Neural cell (in vitro differentiated cells): ENCODE measurements around the gene TFEB.

Experiments used
- TF ChIP-seq, protein P1 (sequence below): fragments of 450-650 bp; IDR thresholded peaks from 2 replicates; pipeline ENCODE4 v1.5.1; 2014; ENCODE audit warnings: antibody characterized with exemption, mild to moderate bottlenecking, moderate library complexity; ENCODE audit not compliant: poor library complexity, severe bottlenecking
- TF ChIP-seq, protein P2 (sequence below): IDR thresholded peaks from 2 replicates; pipeline ENCODE4 v1.6.1; 2012; ENCODE audit warnings: borderline replicate concordance

DNA sequence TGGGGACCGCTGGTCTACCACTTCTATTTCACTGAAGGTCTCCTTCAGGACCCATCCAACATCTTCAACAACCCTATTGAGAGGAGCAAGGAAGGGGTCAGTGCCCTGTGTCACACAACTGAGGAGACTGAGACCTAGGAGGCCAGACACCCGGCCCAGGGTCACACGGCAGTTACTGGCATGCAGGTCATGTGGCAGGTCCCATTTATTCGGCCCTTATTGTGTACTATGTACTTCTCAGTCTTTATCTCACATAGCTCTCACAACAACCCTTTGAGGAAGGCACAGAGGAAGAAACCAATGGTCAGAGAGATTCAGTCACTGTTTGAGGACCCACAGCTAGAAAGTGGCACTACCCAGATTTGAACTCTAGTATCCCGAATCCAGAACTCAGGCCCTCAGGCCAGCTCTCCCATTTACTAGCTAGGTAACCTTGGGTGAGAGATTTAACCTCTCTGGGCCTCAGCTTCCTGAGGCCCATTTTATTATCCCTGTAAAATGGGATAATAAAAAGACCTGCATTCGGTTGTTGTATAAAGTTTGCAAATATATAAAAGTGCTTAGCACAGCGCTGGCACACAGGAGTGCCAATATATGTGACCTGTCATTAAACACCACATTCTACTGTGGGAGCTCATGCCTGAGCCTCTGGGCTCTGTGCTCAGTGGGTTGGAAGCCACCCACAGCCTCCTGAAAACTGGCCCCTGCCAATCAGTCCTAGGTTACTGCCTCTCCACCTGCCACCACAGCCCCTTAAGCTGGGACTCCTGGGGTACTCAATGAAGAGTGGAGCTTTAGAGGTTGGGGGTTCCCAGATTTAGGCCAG lies 15.8 kb downstream of the TFEB start:
- TF ChIP-seq, protein P1, sequence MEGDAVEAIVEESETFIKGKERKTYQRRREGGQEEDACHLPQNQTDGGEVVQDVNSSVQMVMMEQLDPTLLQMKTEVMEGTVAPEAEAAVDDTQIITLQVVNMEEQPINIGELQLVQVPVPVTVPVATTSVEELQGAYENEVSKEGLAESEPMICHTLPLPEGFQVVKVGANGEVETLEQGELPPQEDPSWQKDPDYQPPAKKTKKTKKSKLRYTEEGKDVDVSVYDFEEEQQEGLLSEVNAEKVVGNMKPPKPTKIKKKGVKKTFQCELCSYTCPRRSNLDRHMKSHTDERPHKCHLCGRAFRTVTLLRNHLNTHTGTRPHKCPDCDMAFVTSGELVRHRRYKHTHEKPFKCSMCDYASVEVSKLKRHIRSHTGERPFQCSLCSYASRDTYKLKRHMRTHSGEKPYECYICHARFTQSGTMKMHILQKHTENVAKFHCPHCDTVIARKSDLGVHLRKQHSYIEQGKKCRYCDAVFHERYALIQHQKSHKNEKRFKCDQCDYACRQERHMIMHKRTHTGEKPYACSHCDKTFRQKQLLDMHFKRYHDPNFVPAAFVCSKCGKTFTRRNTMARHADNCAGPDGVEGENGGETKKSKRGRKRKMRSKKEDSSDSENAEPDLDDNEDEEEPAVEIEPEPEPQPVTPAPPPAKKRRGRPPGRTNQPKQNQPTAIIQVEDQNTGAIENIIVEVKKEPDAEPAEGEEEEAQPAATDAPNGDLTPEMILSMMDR = no peak
- TF ChIP-seq, protein P2, sequence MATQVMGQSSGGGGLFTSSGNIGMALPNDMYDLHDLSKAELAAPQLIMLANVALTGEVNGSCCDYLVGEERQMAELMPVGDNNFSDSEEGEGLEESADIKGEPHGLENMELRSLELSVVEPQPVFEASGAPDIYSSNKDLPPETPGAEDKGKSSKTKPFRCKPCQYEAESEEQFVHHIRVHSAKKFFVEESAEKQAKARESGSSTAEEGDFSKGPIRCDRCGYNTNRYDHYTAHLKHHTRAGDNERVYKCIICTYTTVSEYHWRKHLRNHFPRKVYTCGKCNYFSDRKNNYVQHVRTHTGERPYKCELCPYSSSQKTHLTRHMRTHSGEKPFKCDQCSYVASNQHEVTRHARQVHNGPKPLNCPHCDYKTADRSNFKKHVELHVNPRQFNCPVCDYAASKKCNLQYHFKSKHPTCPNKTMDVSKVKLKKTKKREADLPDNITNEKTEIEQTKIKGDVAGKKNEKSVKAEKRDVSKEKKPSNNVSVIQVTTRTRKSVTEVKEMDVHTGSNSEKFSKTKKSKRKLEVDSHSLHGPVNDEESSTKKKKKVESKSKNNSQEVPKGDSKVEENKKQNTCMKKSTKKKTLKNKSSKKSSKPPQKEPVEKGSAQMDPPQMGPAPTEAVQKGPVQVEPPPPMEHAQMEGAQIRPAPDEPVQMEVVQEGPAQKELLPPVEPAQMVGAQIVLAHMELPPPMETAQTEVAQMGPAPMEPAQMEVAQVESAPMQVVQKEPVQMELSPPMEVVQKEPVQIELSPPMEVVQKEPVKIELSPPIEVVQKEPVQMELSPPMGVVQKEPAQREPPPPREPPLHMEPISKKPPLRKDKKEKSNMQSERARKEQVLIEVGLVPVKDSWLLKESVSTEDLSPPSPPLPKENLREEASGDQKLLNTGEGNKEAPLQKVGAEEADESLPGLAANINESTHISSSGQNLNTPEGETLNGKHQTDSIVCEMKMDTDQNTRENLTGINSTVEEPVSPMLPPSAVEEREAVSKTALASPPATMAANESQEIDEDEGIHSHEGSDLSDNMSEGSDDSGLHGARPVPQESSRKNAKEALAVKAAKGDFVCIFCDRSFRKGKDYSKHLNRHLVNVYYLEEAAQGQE = no peak
